HFFc6 (cell line): ENCODE results near the gene PRDM16. TPM values are rescaled to one million over a fixed set of nuclear protein-coding genes. Genes with fewer than 3 reads are reported as not detected.

Source experiments
- DNase-seq: peaks from one replicate; pipeline ENCODE4 v3.0.0-alpha.2; 2018
- H3K27ac Mint-ChIP-seq: 2 replicates; pipeline ENCODE4 v1.8.0; 2020; ENCODE audit warnings: mild to moderate bottlenecking, mixed read lengths
- H3K27me3 Mint-ChIP-seq: 2 replicates; pipeline ENCODE4 v1.8.0; 2021; ENCODE audit warnings: mild to moderate bottlenecking, moderate library complexity, mixed read lengths; ENCODE audit not compliant: insufficient read depth
- H3K36me3 Mint-ChIP-seq: 2 replicates; pipeline ENCODE4 v1.8.0; 2021; ENCODE audit warnings: low read depth, mixed read lengths
- H3K4me1 Mint-ChIP-seq: 2 replicates; pipeline ENCODE4 v1.8.0; 2020; ENCODE audit warnings: low read depth, mixed read lengths
- H3K4me3 Mint-ChIP-seq: 2 replicates; pipeline ENCODE4 v1.8.0; 2020; ENCODE audit warnings: mild to moderate bottlenecking, moderate library complexity, mixed read lengths
- H3K9me3 Mint-ChIP-seq: 2 replicates; pipeline ENCODE4 v1.8.0; 2020; ENCODE audit warnings: mild to moderate bottlenecking, mixed read lengths
- total RNA-seq, 6 experiments: library from RNA; stranded (reverse); fragmentation: NEBNext Ultra II Directional; extraction: Animal tissue kit (Norgen Biotek cat#: 25700); gene quantifications; 2 replicates in 1 of 6; 3 replicates in 5 of 6; pipeline ENCODE4 v1.2.3, GENCODE V29; 2021
- TF ChIP-seq, protein P1 (sequence below): fragments of 200-600 bp; sonication (generic); IDR thresholded peaks from 2 replicates; pipeline ENCODE4 v1.5.0; 2021; ENCODE audit warnings: antibody characterized with exemption, mild to moderate bottlenecking

The PRDM16 gene
- total RNA-seq, 6 experiments from 2014 or later, result not detected

- H3K36me3 Mint-ChIP-seq, result no peaks in the 10 kb centered on the region
- no peaks in the 10 kb centered on the region for H3K4me1 Mint-ChIP-seq
- H3K9me3 Mint-ChIP-seq, result peaks cover 8% of the 10 kb centered on the region; the same call in 1 of the 2 replicates
- no peak for DNase-seq
- TF ChIP-seq, protein P1, sequence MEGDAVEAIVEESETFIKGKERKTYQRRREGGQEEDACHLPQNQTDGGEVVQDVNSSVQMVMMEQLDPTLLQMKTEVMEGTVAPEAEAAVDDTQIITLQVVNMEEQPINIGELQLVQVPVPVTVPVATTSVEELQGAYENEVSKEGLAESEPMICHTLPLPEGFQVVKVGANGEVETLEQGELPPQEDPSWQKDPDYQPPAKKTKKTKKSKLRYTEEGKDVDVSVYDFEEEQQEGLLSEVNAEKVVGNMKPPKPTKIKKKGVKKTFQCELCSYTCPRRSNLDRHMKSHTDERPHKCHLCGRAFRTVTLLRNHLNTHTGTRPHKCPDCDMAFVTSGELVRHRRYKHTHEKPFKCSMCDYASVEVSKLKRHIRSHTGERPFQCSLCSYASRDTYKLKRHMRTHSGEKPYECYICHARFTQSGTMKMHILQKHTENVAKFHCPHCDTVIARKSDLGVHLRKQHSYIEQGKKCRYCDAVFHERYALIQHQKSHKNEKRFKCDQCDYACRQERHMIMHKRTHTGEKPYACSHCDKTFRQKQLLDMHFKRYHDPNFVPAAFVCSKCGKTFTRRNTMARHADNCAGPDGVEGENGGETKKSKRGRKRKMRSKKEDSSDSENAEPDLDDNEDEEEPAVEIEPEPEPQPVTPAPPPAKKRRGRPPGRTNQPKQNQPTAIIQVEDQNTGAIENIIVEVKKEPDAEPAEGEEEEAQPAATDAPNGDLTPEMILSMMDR, result no peak
- H3K4me3 Mint-ChIP-seq, result no peak overlapping the region
- no peak overlapping the region for H3K27ac Mint-ChIP-seq
- peaks cover 5% of the 10 kb centered on the region; the same call in 1 of the 2 replicates for H3K27me3 Mint-ChIP-seq
Observed at GRCh38 chr1:3153902-3154795, 85.1 kb downstream of the PRDM16 start.

DNA sequence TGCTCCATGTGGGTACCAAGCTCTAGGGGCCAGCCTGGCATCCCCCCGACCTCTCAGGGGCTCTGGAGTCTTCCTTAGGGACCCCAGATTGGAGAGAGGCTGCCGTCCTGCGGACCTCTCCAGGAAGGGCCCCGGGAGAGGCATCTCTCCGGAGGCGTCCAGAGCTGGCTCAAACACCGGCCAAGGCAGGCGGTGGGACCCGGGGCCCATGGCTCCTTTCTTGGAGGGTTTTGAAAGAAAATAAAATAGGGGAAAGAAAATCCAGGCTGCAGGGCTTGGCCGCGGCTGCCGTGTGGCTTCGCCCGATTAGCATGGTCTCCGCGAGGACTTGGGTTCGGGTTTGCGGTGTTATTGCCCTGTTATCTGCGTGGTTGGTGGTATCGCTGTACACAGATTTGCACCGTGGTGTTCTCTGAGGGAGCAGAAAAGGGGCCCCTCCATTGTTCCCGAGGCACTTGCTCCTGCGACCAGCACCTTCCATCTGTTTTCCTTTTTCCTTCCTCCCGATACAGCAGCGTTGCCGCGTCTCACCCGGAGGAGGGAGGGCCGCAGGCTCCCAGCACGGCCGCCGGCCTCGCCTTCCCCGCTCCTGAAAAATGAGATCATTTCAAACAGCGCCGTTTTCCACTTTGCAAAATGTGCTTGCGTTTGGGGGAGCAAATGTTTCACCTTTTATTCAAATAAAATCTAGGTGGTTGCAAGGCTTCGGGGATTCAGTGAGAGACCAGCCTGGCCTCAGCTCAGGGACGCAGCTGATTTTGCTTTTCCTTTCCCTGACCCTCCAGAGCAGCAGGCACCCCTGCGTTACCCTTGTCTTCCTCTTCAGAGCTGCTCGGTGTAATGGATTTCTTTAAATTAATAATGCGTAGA, 86.3 kb downstream of the PRDM16 start:
- Mint-ChIP-seq H3K36me3 (no peaks in the 10 kb centered on the region), H3K27ac (no peak overlapping the region), H3K9me3 (peaks cover 8% of the 10 kb centered on the region; the same call in 1 of the 2 replicates), H3K27me3 (peaks cover 5% of the 10 kb centered on the region; the same call in 1 of the 2 replicates), H3K4me3 (no peak overlapping the region), H3K4me1 (no peaks in the 10 kb centered on the region)
- TF ChIP-seq, protein P1, result no peak
- no peak for DNase-seq

GRCh38 chr1:3155926-3156220, 86.9 kb downstream of the PRDM16 start:
- Mint-ChIP-seq H3K9me3 (peaks cover 9% of the 10 kb centered on the region; the same call in 1 of the 2 replicates), H3K4me3 (no peak overlapping the region), H3K27me3 (peaks cover 5% of the 10 kb centered on the region; the same call in 1 of the 2 replicates), H3K4me1 (no peaks in the 10 kb centered on the region), H3K36me3 (no peaks in the 10 kb centered on the region), H3K27ac (no peak overlapping the region)
- TF ChIP-seq, protein P1, result no peak
- no peak for DNase-seq

DNA sequence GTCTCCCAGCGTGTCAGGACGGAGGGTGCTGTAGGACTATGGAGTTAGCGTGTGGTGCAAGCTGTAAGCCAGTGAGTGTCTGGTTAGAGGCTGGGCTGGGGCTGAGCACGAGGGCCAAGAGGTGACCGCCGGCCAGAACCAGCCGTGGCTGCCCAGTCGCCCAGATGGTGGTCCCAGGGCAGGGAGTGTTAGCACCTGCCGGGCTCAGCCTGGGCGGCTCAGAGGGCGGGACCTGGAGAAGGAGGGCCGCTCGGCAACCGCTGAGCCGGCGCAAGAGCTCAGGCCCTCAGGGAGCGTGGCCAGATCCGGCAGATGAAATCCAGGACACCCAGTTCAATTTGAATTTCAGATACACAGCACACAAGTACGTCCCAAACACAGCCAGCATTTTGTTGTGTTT, 87.9 kb downstream of the PRDM16 start:
- DNase-seq, result no peak
- peaks cover 10% of the 10 kb centered on the region; the same call in 1 of the 2 replicates for H3K9me3 Mint-ChIP-seq
- H3K4me3 Mint-ChIP-seq, result no peak overlapping the region
- peaks cover 5% of the 10 kb centered on the region; the same call in 1 of the 2 replicates for H3K27me3 Mint-ChIP-seq
- H3K4me1 Mint-ChIP-seq, result no peaks in the 10 kb centered on the region
- TF ChIP-seq, protein P1, result no peak
- H3K27ac Mint-ChIP-seq, result no peak overlapping the region
- no peaks in the 10 kb centered on the region for H3K36me3 Mint-ChIP-seq

- H3K36me3 Mint-ChIP-seq, result no peaks in the 10 kb centered on the region
- DNase-seq, result no peak
- H3K9me3 Mint-ChIP-seq, result peaks cover 5% of the 10 kb centered on the region; the same call in 1 of the 2 replicates
- TF ChIP-seq, protein P1, result no peak
- no peak overlapping the region for H3K27ac Mint-ChIP-seq
- no peaks in the 10 kb centered on the region for H3K4me1 Mint-ChIP-seq
- H3K27me3 Mint-ChIP-seq, result peaks cover 5% of the 10 kb centered on the region; the same call in 1 of the 2 replicates
- H3K4me3 Mint-ChIP-seq, result no peak overlapping the region
Observed at GRCh38 chr1:3158347-3158746, 89.3 kb downstream of the PRDM16 start.
